Measurements from ENCODE around the gene PAIP2. TPM values are rescaled to one million over a fixed set of nuclear protein-coding genes. Genes with fewer than 3 reads are reported as not detected.
"Not testable (repeated sequence)": the region's sequence is repeated elsewhere in the genome, so short reads cannot be mapped to it uniquely, and the experiment has no call there.

PAIP2 gene
- total RNA-seq, 1 donor from 2014 or later: 77.6 TPM

GRCh38 chr5:139354186-139354585, 12.5 kb downstream of the PAIP2 start:
- TF ChIP-seq CTCF (conservative IDR thresholded peaks at IDR 0.05; ENCODE audit: low read depth, low read length): no peak
- no peak for DNase-seq (ENCODE audit: low read depth)
- H3K4me3 ChIP-seq (ENCODE audit: low read depth, low read length): no peak overlapping the region

DNA sequence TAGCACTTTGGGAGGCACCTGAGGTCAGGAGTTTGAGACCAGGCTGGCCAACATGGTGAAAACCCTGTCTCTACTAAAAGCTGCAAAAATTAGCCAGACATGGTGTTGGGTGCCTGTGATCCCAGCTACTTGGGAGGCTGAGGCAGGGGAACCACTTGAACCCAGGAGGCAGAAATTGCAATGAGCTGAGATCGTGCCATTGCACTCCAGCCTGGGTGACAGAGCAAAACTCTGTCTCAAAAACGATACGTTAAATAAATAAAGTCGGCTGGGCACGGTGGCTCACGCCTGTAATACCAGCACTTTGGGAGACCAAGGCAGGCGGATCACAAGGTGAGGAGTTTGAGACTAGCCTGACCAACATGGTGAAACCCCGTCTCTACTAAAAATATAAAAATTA, 14.2 kb downstream of the PAIP2 start:
- not testable (repeated sequence) for DNase-seq (ENCODE audit: low read depth); H3K4me3 ChIP-seq (ENCODE audit: low read depth, low read length)

DNA sequence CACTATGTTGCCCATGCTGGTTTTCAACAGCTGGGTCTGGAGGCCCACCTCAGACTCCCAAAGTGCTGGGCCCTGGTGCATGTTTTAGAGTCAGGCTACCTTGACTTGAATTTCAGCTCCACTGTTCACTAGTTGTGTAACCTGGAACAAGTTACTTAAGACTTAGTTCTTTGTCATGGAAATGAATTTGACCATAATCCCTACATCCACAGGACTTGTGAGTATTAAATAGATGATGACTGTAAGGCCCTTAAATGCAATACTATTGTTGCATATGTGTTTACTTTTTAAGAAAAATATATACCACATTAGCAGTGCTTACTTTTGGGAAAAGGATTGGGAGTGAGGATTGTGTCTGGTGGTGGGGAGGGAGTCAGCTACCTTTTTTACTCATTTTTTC, 16.4 kb downstream of the PAIP2 start:
- DNase-seq (ENCODE audit: low read depth): no peak
- H3K4me3 ChIP-seq (ENCODE audit: low read depth, low read length): no peak overlapping the region
- no peak for TF ChIP-seq CTCF (conservative IDR thresholded peaks at IDR 0.05; ENCODE audit: low read depth, low read length)

DNA sequence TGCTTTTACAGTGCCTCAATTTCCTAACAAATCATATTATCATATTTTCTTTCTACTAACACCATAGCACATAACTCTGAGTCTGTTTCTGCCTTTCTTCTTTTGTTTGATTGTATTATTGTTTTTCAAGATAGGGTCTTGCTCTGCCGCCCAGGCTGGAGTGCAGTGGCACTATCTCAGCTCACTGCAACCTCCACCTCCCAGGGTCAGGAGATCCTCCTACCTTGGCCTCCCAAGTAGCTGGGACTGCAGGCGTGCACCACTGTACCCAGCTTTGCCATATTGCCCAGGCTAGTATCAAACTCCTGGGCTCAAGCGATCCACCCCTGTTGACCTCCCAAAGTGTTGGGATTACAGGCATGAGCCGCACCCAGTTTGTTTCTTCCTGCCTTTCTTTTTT, 18.7 kb downstream of the PAIP2 start:
- DNase-seq (ENCODE audit: low read depth): no peak
- no peak overlapping the region for H3K4me3 ChIP-seq (ENCODE audit: low read depth, low read length)
- TF ChIP-seq CTCF (conservative IDR thresholded peaks at IDR 0.05; ENCODE audit: low read depth, low read length): no peak

GRCh38 chr5:139361835-139362429, 20.3 kb downstream of the PAIP2 start:
- no peak for DNase-seq (ENCODE audit: low read depth)
- no peak overlapping the region for H3K4me3 ChIP-seq (ENCODE audit: low read depth, low read length)
- no peak for TF ChIP-seq CTCF (conservative IDR thresholded peaks at IDR 0.05; ENCODE audit: low read depth, low read length)

DNA sequence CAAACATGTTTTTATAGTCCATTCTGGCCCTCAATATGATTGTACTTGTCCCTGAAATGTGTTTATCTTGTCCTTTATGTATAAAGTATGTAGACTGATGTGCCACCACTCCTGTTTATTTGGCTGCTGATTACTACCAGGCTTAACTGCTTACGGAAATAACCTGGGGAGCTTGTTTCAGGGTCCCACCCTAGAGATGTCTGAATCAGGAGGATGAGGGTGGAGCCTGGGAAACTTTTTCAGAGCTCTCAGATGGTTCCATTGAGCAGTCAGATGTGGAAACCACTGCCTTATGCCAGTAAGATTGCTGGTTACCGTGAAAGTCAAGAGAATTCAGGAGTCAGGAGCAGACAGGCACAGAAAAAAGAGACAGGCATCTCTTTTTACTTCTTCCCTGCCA, 22.3 kb downstream of the PAIP2 start:
- H3K4me3 ChIP-seq (ENCODE audit: low read depth, low read length): no peak overlapping the region
- no peak for DNase-seq (ENCODE audit: low read depth)
- TF ChIP-seq CTCF (conservative IDR thresholded peaks at IDR 0.05; ENCODE audit: low read depth, low read length): no peak

DNA sequence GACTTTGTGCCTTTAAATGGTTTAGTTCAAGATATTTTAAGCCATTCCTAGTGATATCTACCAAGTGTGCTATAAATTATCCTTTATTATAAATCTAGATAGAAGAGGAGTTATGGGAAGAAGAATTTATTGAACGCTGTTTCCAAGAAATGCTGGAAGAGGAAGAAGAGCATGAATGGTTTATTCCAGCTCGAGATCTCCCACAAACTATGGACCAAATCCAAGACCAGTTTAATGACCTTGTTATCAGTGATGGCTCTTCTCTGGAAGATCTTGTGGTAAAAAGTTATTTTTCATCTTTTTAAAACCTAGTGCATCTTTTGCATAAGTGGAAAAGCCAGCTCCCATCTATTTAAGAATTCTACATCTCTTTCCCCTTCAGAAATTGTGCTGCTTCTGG, 22.8 kb downstream of the PAIP2 start:
- DNase-seq (ENCODE audit: low read depth): no peak
- no peak overlapping the region for H3K4me3 ChIP-seq (ENCODE audit: low read depth, low read length)
- no peak for TF ChIP-seq CTCF (conservative IDR thresholded peaks at IDR 0.05; ENCODE audit: low read depth, low read length)
